K562 (cell line): ENCODE measurements around the gene ALKBH2. TPM values are rescaled to one million over a fixed set of nuclear protein-coding genes. Genes with fewer than 3 reads are reported as not detected.

Experiments used
- ATF3 ChIP-seq, 2 experiments: fragments of 450-650 bp in 1 of 2; sonication (generic) in 1 of 2; formaldehyde crosslinking in 1 of 2; IDR thresholded peaks in 1 of 2; conservative IDR thresholded peaks in 1 of 2; 2 replicates each; pipeline versions ENCODE4 v1.6.1 to v1.8.1; 2016 to 2023; ENCODE audit warnings: mild to moderate bottlenecking in 2 of 2, moderate library complexity in 2 of 2, inconsistent platforms in 1 of 2, missing genetic modification reagents in 1 of 2
- FOXP4 ChIP-seq: sonication (generic); formaldehyde crosslinking; IDR thresholded peaks from 2 replicates; pipeline ENCODE4 v1.8.0; 2022; ENCODE audit warnings: mild to moderate bottlenecking, missing genetic modification reagents, borderline replicate concordance
- PKNOX1 ChIP-seq: fragments of 450-650 bp; IDR thresholded peaks from 2 replicates; pipeline ENCODE4 v1.6.1; 2016
- RAD21 ChIP-seq, 2 experiments: fragments of 250-450 bp in 1 of 2; fragments of 450-650 bp in 1 of 2; sonication (Bioruptor Pico) in 1 of 2; formaldehyde crosslinking in 1 of 2; IDR thresholded peaks in 1 of 2; conservative IDR thresholded peaks in 1 of 2; 2 replicates each; pipeline versions ENCODE4 v1.4.0 to v1.8.0; 2020 to 2022; ENCODE audit warnings: mild to moderate bottlenecking in 2 of 2, moderate library complexity in 1 of 2
- ZBTB11 ChIP-seq, 3 experiments: fragments of 200-800 bp in 1 of 3; fragments of 250-450 bp in 1 of 3; fragments of 450-650 bp in 1 of 3; sonication (Bioruptor Pico) in 1 of 3; sonication (Bioruptor generic) in 1 of 3; formaldehyde crosslinking in 1 of 3; IDR thresholded peaks; 2 replicates each; pipeline versions ENCODE4 v1.6.1 to v1.8.0; 2016 to 2022; ENCODE audit warnings: mild to moderate bottlenecking in 2 of 3, missing genetic modification characterization in 2 of 3, missing compliant biosample characterization in 1 of 3, moderate library complexity in 1 of 3
- ZNF133 ChIP-seq: fragments of 250-450 bp; sonication (Bioruptor Pico); IDR thresholded peaks from 2 replicates; pipeline ENCODE4 v1.4.0; 2020; ENCODE audit warnings: mild to moderate bottlenecking
- polyA plus RNA-seq, 8 experiments: library from polyadenylated mRNA; depleted of rRNA in 4 of 8; stranded (reverse) in 5 of 8; unstranded in 3 of 8; fragments of >200 nt; fragmentation: Nextera tagmentation in 2 of 8; fragmentation: Illumina TruSeq in 1 of 8; extraction: Ambion mirVana in 2 of 8; extraction: Trizol in 1 of 8; gene quantifications; 2 replicates each; pipeline versions ENCODE4 v1.2.1 to v1.2.3, GENCODE V29; 2011 to 2014; ENCODE audit warnings: inconsistent platforms in 1 of 8, missing spikeins in 1 of 8
- total RNA-seq, 7 experiments: library from RNA; depleted of rRNA in 6 of 7; stranded (reverse); fragments of >200 nt in 6 of 7; fragmentation: Illumina TruSeq in 2 of 7; extraction: Trizol in 2 of 7; gene quantifications; 2 replicates each; pipeline versions ENCODE4 v1.2.1 to v1.2.3, GENCODE V29; 2011 to 2021; ENCODE audit warnings: low replicate concordance in 1 of 7

ALKBH2 gene
- total and polyA plus RNA-seq, 9 of the 15 experiments (the other 6 are each of a cell fraction or from before 2014, with no cell fraction given) = 5.9 to 56.1 (median 41.9) TPM

GRCh38 chr12:109084425-109084824 is 8.8 kb downstream of the ALKBH2 start (continued):
- TF ChIP-seq PKNOX1 (no peak), ZNF133 (no peak), RAD21 (CRISPR knock-in tag; conservative IDR thresholded peaks at IDR 0.05 in 1 of 2, IDR thresholded peaks at IDR 0.05 in 1 of 2) (no peak), FOXP4 (no peak), ZBTB11 (CRISPR knock-in tag; IDR thresholded peaks at IDR 0.05) (no peak), ATF3 (IDR thresholded peaks at IDR 0.05) (no peak), ATF3 (CRISPR knock-in tag; conservative IDR thresholded peaks at IDR 0.05) (no peak)
